HEK293 (cell line): ENCODE results near the gene CARD10.
A peak's percentile ranks its signal among the peaks of the same experiment; 100 is the strongest.

Experiments
- CTCF ChIA-PET: fragments of 350-600 bp; formaldehyde crosslinking; extraction: SDS; loops from one replicate; lab custom pipeline; 2021; ENCODE audit warnings: antibody characterized with exemption; lab: Yijun Ruan, JAX
- POLR2A ChIA-PET: fragments of 300-600 bp; formaldehyde crosslinking; extraction: SDS; loops from one replicate; lab custom pipeline; 2020; ENCODE audit warnings: antibody characterized with exemption, inconsistent platforms; lab: Yijun Ruan, JAX
- H3K27ac ChIP-seq: fragments of 200-500 bp; sonication (Bioruptor generic); 2 replicates; pipeline ENCODE4 v1.5.1; 2014; ENCODE audit warnings: low read depth, low read length, control low read depth, inconsistent platforms; ENCODE audit errors: extremely low read depth
- H3K36me3 ChIP-seq, 2 experiments: fragments of 200-500 bp in 1 of 2; sonication (Bioruptor generic) in 1 of 2; 1 replicate in 1 of 2; 2 replicates in 1 of 2; pipeline ENCODE4 v1.5.1; 2014 to 2017; ENCODE audit warnings: inconsistent platforms in 2 of 2, low read length in 2 of 2; ENCODE audit not compliant: control insufficient read depth in 2 of 2, insufficient read depth in 1 of 2
- H3K4me1 ChIP-seq: fragments of 200-500 bp; sonication (Bioruptor generic); 2 replicates; pipeline ENCODE4 v1.5.1; 2014; ENCODE audit warnings: mild to moderate bottlenecking, low read length, inconsistent platforms; ENCODE audit not compliant: control insufficient read depth, insufficient read depth
- H3K4me3 ChIP-seq: 2 replicates; pipeline ENCODE4 v1.5.1; 2011; ENCODE audit warnings: low read depth, mild to moderate bottlenecking, control low read depth, low read length, moderate library complexity
- H3K9me3 ChIP-seq: fragments of 200-500 bp; sonication (Bioruptor generic); 2 replicates; pipeline ENCODE4 v1.5.1; 2014; ENCODE audit warnings: low read depth, low read length, inconsistent platforms; ENCODE audit not compliant: control insufficient read depth, insufficient read depth
- FEZF1 ChIP-seq: fragments of 450-650 bp; formaldehyde crosslinking; IDR thresholded peaks from 2 replicates; pipeline ENCODE4 v1.5.1; 2016; ENCODE audit warnings: missing biosample characterization, missing genetic modification characterization
- GFI1B ChIP-seq: fragments of 450-650 bp; formaldehyde crosslinking; IDR thresholded peaks from 2 replicates; pipeline ENCODE4 v1.5.1; 2016; ENCODE audit warnings: missing biosample characterization, missing genetic modification characterization
- GLIS1 ChIP-seq: fragments of 450-650 bp; formaldehyde crosslinking; IDR thresholded peaks from 2 replicates; pipeline ENCODE4 v1.5.1; 2016; ENCODE audit warnings: missing biosample characterization, missing genetic modification characterization
- MZF1 ChIP-seq: fragments of 450-650 bp; formaldehyde crosslinking; IDR thresholded peaks from 2 replicates; pipeline ENCODE4 v1.5.1; 2017; ENCODE audit warnings: missing biosample characterization, missing genetic modification characterization, borderline replicate concordance
- PRDM1 ChIP-seq: fragments of 450-650 bp; formaldehyde crosslinking; IDR thresholded peaks from 2 replicates; pipeline ENCODE4; 2016; ENCODE audit warnings: missing biosample characterization, missing genetic modification characterization
- SCRT2 ChIP-seq: fragments of 450-650 bp; formaldehyde crosslinking; IDR thresholded peaks from 2 replicates; pipeline ENCODE4 v1.5.1; 2016; ENCODE audit warnings: missing biosample characterization, missing genetic modification characterization
- SP7 ChIP-seq: fragments of 450-650 bp; formaldehyde crosslinking; IDR thresholded peaks from 2 replicates; pipeline ENCODE4 v1.5.1; 2016; ENCODE audit warnings: missing biosample characterization, missing genetic modification characterization
- TRIM28 ChIP-seq: IDR thresholded peaks from 2 replicates; pipeline ENCODE4 v1.6.1; 2011; ENCODE audit warnings: low read length, control low read depth, borderline replicate concordance
- YY1 ChIP-seq: fragments of 450-650 bp; formaldehyde crosslinking; IDR thresholded peaks from 2 replicates; pipeline ENCODE4 v1.5.1; 2018; ENCODE audit warnings: missing biosample characterization, missing genetic modification characterization
- ZBTB20 ChIP-seq: fragments of 450-650 bp; formaldehyde crosslinking; IDR thresholded peaks from 2 replicates; pipeline ENCODE4 v1.5.1; 2016; ENCODE audit warnings: missing biosample characterization, missing genetic modification characterization
- ZBTB8A ChIP-seq: fragments of 450-650 bp; formaldehyde crosslinking; IDR thresholded peaks from 2 replicates; pipeline ENCODE4 v1.5.1; 2016; ENCODE audit warnings: missing biosample characterization, missing genetic modification characterization
- ZFHX2 ChIP-seq: fragments of 450-650 bp; formaldehyde crosslinking; conservative IDR thresholded peaks from 2 replicates; pipeline ENCODE4 v1.5.1; 2016; ENCODE audit warnings: missing biosample characterization, missing genetic modification characterization
- ZFP37 ChIP-seq: fragments of 450-650 bp; formaldehyde crosslinking; IDR thresholded peaks from 2 replicates; pipeline ENCODE4 v1.5.1; 2016; ENCODE audit warnings: missing biosample characterization, missing genetic modification characterization
- ZIC2 ChIP-seq: fragments of 450-650 bp; formaldehyde crosslinking; IDR thresholded peaks from 2 replicates; pipeline ENCODE4 v1.5.1; 2016; ENCODE audit warnings: missing biosample characterization, missing genetic modification characterization
- ZNF132 ChIP-seq: fragments of 450-650 bp; formaldehyde crosslinking; IDR thresholded peaks from 2 replicates; pipeline ENCODE4 v1.5.1; 2017; ENCODE audit warnings: missing biosample characterization, missing genetic modification characterization, borderline replicate concordance
- ZNF169 ChIP-seq: fragments of 450-650 bp; formaldehyde crosslinking; IDR thresholded peaks from 2 replicates; pipeline ENCODE4 v1.5.1; 2016; ENCODE audit warnings: missing biosample characterization, missing genetic modification characterization
- ZNF184 ChIP-seq: fragments of 450-650 bp; IDR thresholded peaks from 2 replicates; pipeline ENCODE4 v1.5.1; 2018; ENCODE audit warnings: missing biosample characterization, mild to moderate bottlenecking, missing genetic modification characterization
- ZNF211 ChIP-seq: fragments of 450-650 bp; formaldehyde crosslinking; IDR thresholded peaks from 2 replicates; pipeline ENCODE4 v1.5.1; 2016; ENCODE audit warnings: low read depth, missing biosample characterization, missing genetic modification characterization
- ZNF266 ChIP-seq: fragments of 450-650 bp; formaldehyde crosslinking; IDR thresholded peaks from 2 replicates; pipeline ENCODE4 v1.5.1; 2016; ENCODE audit warnings: missing biosample characterization, missing genetic modification characterization, low read depth
- ZNF274 ChIP-seq, 2 experiments: fragments of 200-500 bp in 1 of 2; fragments of 450-650 bp in 1 of 2; sonication (Bioruptor generic) in 1 of 2; formaldehyde crosslinking in 1 of 2; IDR thresholded peaks; 2 replicates each; pipeline versions ENCODE4 v1.5.1 to v1.6.1; 2014 to 2016; ENCODE audit warnings: borderline replicate concordance in 1 of 2, inconsistent platforms in 1 of 2, low read length in 1 of 2, missing biosample characterization in 1 of 2, missing genetic modification characterization in 1 of 2
- ZNF350 ChIP-seq: fragments of 450-650 bp; formaldehyde crosslinking; IDR thresholded peaks from 2 replicates; pipeline ENCODE4 v1.5.0; 2017; ENCODE audit warnings: missing biosample characterization, mild to moderate bottlenecking, missing genetic modification characterization
- ZNF391 ChIP-seq: fragments of 450-650 bp; formaldehyde crosslinking; IDR thresholded peaks from 2 replicates; pipeline ENCODE4 v1.5.1; 2016; ENCODE audit warnings: low read depth, missing biosample characterization, missing genetic modification characterization, borderline replicate concordance
- ZNF404 ChIP-seq: fragments of 450-650 bp; formaldehyde crosslinking; IDR thresholded peaks from 2 replicates; pipeline ENCODE4 v1.5.1; 2017; ENCODE audit warnings: missing biosample characterization, missing genetic modification characterization
- ZNF426 ChIP-seq: fragments of 450-650 bp; formaldehyde crosslinking; IDR thresholded peaks from 2 replicates; pipeline ENCODE4 v1.5.1; 2017; ENCODE audit warnings: missing biosample characterization, missing genetic modification characterization, mild to moderate bottlenecking, inconsistent platforms, moderate library complexity
- ZNF530 ChIP-seq: fragments of 450-650 bp; formaldehyde crosslinking; IDR thresholded peaks from 2 replicates; pipeline ENCODE4 v1.5.1; 2016; ENCODE audit warnings: low read depth, missing biosample characterization, missing genetic modification characterization
- ZNF544 ChIP-seq: fragments of 450-650 bp; formaldehyde crosslinking; IDR thresholded peaks from 2 replicates; pipeline ENCODE4 v1.5.0; 2017; ENCODE audit warnings: missing biosample characterization, missing genetic modification characterization
- ZNF555 ChIP-seq: fragments of 450-650 bp; formaldehyde crosslinking; conservative IDR thresholded peaks from 2 replicates; pipeline ENCODE4 v1.5.1; 2017; ENCODE audit warnings: missing biosample characterization, mild to moderate bottlenecking, missing genetic modification characterization, inconsistent platforms
- ZNF560 ChIP-seq: fragments of 450-650 bp; formaldehyde crosslinking; IDR thresholded peaks from 2 replicates; pipeline ENCODE4 v1.5.1; 2017; ENCODE audit warnings: missing biosample characterization, missing genetic modification characterization, borderline replicate concordance
- ZNF585B ChIP-seq: fragments of 450-650 bp; formaldehyde crosslinking; IDR thresholded peaks from 2 replicates; pipeline ENCODE4 v1.5.1; 2016; ENCODE audit warnings: missing biosample characterization, missing genetic modification characterization
- ZNF600 ChIP-seq: fragments of 450-650 bp; formaldehyde crosslinking; IDR thresholded peaks from 2 replicates; pipeline ENCODE4 v1.5.1; 2016; ENCODE audit warnings: missing biosample characterization, missing genetic modification characterization
- ZNF654 ChIP-seq: fragments of 450-650 bp; formaldehyde crosslinking; IDR thresholded peaks from 2 replicates; pipeline ENCODE4 v1.5.1; 2016; ENCODE audit warnings: low read depth, missing biosample characterization, missing genetic modification characterization
- ZNF658 ChIP-seq: fragments of 450-650 bp; formaldehyde crosslinking; IDR thresholded peaks from 2 replicates; pipeline ENCODE4; 2016; ENCODE audit warnings: missing biosample characterization, missing genetic modification characterization
- ZNF660 ChIP-seq: fragments of 450-650 bp; IDR thresholded peaks from 2 replicates; pipeline ENCODE4 v1.5.1; 2018; ENCODE audit warnings: missing biosample characterization, mild to moderate bottlenecking, missing genetic modification characterization
- ZNF768 ChIP-seq: fragments of 450-650 bp; formaldehyde crosslinking; IDR thresholded peaks from 2 replicates; pipeline ENCODE4 v1.5.1; 2018; ENCODE audit warnings: missing biosample characterization, mild to moderate bottlenecking, missing genetic modification characterization
- ZNF776 ChIP-seq: fragments of 450-650 bp; formaldehyde crosslinking; IDR thresholded peaks from 2 replicates; pipeline ENCODE4 v1.5.0; 2017; ENCODE audit warnings: missing biosample characterization, missing genetic modification characterization, borderline replicate concordance
- TF ChIP-seq, protein P1 (sequence below): fragments of 450-650 bp; formaldehyde crosslinking; IDR thresholded peaks from 2 replicates; pipeline ENCODE4 v1.5.1; 2016; ENCODE audit warnings: missing biosample characterization, missing genetic modification characterization
- TF ChIP-seq, protein P2 (sequence below): fragments of 450-650 bp; formaldehyde crosslinking; IDR thresholded peaks from 2 replicates; pipeline ENCODE4 v1.5.1; 2016; ENCODE audit warnings: missing biosample characterization, missing genetic modification characterization

CARD10 gene

GRCh38 chr22:37514526-37515051 is 4.6 kb downstream of the CARD10 start:
- POLR2A ChIA-PET = no interaction called here
- H3K4me3 ChIP-seq = no peak overlapping the region
- H3K27ac ChIP-seq = no peak overlapping the region
- H3K4me1 ChIP-seq = peaks cover 11% of the 10 kb centered on the region
- no peaks in the 10 kb centered on the region for H3K9me3 ChIP-seq
- H3K36me3 ChIP-seq = peaks cover 0 to 28% of the 10 kb centered on the region in 2 experiments; a peak in 2 of 3 replicates
- CTCF ChIA-PET = interaction anchor here (0.5 to 1.3 kb wide), 3 partner anchors 30 to 57 kb away, joined by 3 to 4 read pairs (median 3); no protein-coding TSS in a partner anchor
- TF ChIP-seq ZNF768 (tag by site-specific recombination) (peak; percentile 16; the same call in 1 of the 2 replicates), ZIC2 (tag by site-specific recombination) (peak; percentile 98), ZFHX2 (tag by site-specific recombination) (peak; percentile 97), ZNF530 (tag by site-specific recombination) (no peak), ZNF184 (tag by site-specific recombination) (no peak), ZNF132 (tag by site-specific recombination) (no peak), MZF1 (tag by site-specific recombination) (peak; percentile 74; the same call in 1 of the 2 replicates), ZBTB20 (tag by site-specific recombination) (peak; percentile 46; the same call in 1 of the 2 replicates), TRIM28 (no peak), ZNF266 (tag by site-specific recombination) (no peak), ZNF274 (IDR thresholded peaks at IDR 0.05; ENCODE audit: low read length) (no peak), ZNF274 (tag by site-specific recombination; IDR thresholded peaks at IDR 0.05; ENCODE audit: borderline replicate concordance) (no peak), GFI1B (tag by site-specific recombination) (no peak), ZBTB8A (tag by site-specific recombination) (peak; percentile 78), ZFP37 (tag by site-specific recombination) (no peak), ZNF658 (tag by site-specific recombination) (no peak), ZNF585B (tag by site-specific recombination) (no peak), ZNF211 (tag by site-specific recombination) (no peak), ZNF600 (tag by site-specific recombination) (0 out of 2 replicates have a peak, but pooled peaks have one; percentile 45), ZNF555 (tag by site-specific recombination) (no peak), ZNF776 (tag by site-specific recombination) (no peak), ZNF660 (tag by site-specific recombination) (peak; percentile 56; the same call in 1 of the 2 replicates), YY1 (tag by site-specific recombination) (0 out of 2 replicates have a peak, but pooled peaks have one; percentile 8), SCRT2 (tag by site-specific recombination) (peak; percentile 51; the same call in 1 of the 2 replicates), SP7 (tag by site-specific recombination) (peak; percentile 98), ZNF544 (no peak), ZNF426 (tag by site-specific recombination) (no peak), ZNF560 (no peak), GLIS1 (tag by site-specific recombination) (peak; percentile 98), ZNF404 (tag by site-specific recombination) (no peak), FEZF1 (tag by site-specific recombination) (peak; percentile 79), ZNF391 (tag by site-specific recombination) (no peak), ZNF350 (tag by site-specific recombination) (no peak), ZNF654 (no peak), PRDM1 (tag by site-specific recombination) (no peak), ZNF169 (tag by site-specific recombination) (no peak)
- TF ChIP-seq, protein P1, sequence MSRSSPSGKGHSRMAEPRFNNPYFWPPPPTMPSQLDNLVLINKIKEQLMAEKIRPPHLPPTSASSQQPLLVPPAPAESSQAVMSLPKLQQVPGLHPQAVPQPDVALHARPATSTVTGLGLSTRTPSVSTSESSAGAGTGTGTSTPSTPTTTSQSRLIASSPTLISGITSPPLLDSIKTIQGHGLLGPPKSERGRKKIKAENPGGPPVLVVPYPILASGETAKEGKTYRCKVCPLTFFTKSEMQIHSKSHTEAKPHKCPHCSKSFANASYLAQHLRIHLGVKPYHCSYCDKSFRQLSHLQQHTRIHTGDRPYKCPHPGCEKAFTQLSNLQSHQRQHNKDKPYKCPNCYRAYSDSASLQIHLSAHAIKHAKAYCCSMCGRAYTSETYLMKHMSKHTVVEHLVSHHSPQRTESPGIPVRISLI = no peak
- TF ChIP-seq, protein P2, sequence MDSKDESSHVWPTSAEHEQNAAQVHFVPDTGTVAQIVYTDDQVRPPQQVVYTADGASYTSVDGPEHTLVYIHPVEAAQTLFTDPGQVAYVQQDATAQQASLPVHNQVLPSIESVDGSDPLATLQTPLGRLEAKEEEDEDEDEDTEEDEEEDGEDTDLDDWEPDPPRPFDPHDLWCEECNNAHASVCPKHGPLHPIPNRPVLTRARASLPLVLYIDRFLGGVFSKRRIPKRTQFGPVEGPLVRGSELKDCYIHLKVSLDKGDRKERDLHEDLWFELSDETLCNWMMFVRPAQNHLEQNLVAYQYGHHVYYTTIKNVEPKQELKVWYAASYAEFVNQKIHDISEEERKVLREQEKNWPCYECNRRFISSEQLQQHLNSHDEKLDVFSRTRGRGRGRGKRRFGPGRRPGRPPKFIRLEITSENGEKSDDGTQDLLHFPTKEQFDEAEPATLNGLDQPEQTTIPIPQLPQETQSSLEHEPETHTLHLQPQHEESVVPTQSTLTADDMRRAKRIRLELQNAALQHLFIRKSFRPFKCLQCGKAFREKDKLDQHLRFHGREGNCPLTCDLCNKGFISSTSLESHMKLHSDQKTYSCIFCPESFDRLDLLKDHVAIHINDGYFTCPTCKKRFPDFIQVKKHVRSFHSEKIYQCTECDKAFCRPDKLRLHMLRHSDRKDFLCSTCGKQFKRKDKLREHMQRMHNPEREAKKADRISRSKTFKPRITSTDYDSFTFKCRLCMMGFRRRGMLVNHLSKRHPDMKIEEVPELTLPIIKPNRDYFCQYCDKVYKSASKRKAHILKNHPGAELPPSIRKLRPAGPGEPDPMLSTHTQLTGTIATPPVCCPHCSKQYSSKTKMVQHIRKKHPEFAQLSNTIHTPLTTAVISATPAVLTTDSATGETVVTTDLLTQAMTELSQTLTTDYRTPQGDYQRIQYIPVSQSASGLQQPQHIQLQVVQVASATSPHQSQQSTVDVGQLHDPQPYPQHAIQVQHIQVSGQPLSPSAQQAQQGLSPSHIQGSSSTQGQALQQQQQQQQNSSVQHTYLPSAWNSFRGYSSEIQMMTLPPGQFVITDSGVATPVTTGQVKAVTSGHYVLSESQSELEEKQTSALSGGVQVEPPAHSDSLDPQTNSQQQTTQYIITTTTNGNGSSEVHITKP = peak; percentile 82
